HG03460 (cell line): ENCODE data around the gene INSL6.
A peak's percentile ranks its signal among the peaks of the same experiment; 100 is the strongest.
"Not testable (repeated sequence)": the region's sequence is repeated elsewhere in the genome, so short reads cannot be mapped to it uniquely, and the experiment has no call there.

Source experiments
- ATAC-seq: cut with Tn5 transposase; IDR thresholded peaks from one replicate; pipeline ENCODE4 v1.9.1; 2021; ENCODE audit not compliant: unreplicated experiment

Gene INSL6

GRCh38 chr9:5185220-5185840, at the start of gene INSL6:
Gene INSL6, minus strand, starts transcription at chr9:5185639. Its CDS starts 37 bp downstream, at chr9:5185602.
- ATAC-seq = no peak

GRCh38 chr9:5231212-5231611, 45.8 kb upstream of the INSL6 start, which contains the start of gene INSL4:
Gene INSL4, plus strand, starts transcription at chr9:5231419. Its CDS starts 105 bp downstream, at chr9:5231524.
- ATAC-seq = no peak

- ATAC-seq = no peak
Observed at GRCh38 chr9:5230554-5230953, 45.1 kb upstream of the INSL6 start.

GRCh38 chr9:5205071-5205470, 19.6 kb upstream of the INSL6 start:
- no peak for ATAC-seq

- ATAC-seq = no peak
Observed at GRCh38 chr9:5195463-5195862, 10.0 kb upstream of the INSL6 start.

- ATAC-seq = no peak
Observed at GRCh38 chr9:5193345-5193744, 7.9 kb upstream of the INSL6 start.

- ATAC-seq = no peak
Observed at GRCh38 chr9:5191985-5192384, 6.5 kb upstream of the INSL6 start.

GRCh38 chr9:5188060-5188984, 2.9 kb upstream of the INSL6 start:
- ATAC-seq = no peak

GRCh38 chr9:5186416-5187169, 1.2 kb upstream of the INSL6 start:
- peak; percentile 52 for ATAC-seq

GRCh38 chr9:5184776-5185175, 663 bp downstream of the INSL6 start:
- no peak for ATAC-seq

- ATAC-seq = not testable (repeated sequence)
Observed at GRCh38 chr9:5180631-5181030, 4.8 kb downstream of the INSL6 start.

GRCh38 chr9:5178126-5178805, 7.2 kb downstream of the INSL6 start:
- no peak for ATAC-seq

GRCh38 chr9:5146241-5146640, 39.2 kb downstream of the INSL6 start:
- ATAC-seq = no peak

- no peak for ATAC-seq
Observed at GRCh38 chr9:5144217-5144616, 41.2 kb downstream of the INSL6 start.

GRCh38 chr9:5140151-5140550, 45.3 kb downstream of the INSL6 start:
- no peak for ATAC-seq

GRCh38 chr9:5122516-5122915, 62.9 kb downstream of the INSL6 start:
- no peak for ATAC-seq

GRCh38 chr9:5122116-5122515, 63.3 kb downstream of the INSL6 start:
- no peak for ATAC-seq

GRCh38 chr9:5113994-5114748, 71.3 kb downstream of the INSL6 start:
- no peak for ATAC-seq
